HepG2 (cell line): ENCODE results near the gene ATIC. TPM values are rescaled to one million over a fixed set of nuclear protein-coding genes. Genes with fewer than 3 reads are reported as not detected.
A peak's percentile ranks its signal among the peaks of the same experiment; 100 is the strongest.

Source experiments
- ATAC-seq: fragments of 200-7000 bp; cut with Tn5 transposase; 3 replicates; pipeline ENCODE4 v1.9.1; 2020; ENCODE audit warnings: mild to moderate bottlenecking, moderate library complexity
- BruUV-seq: library from RNA; stranded (reverse); fragments of 400-500 nt; replicated peaks from 2 replicates; lab custom pipeline; 2021; lab: Mats Ljungman, UMichigan
- CTCF ChIA-PET: fragments of 300-600 bp; formaldehyde crosslinking; extraction: SDS; loops from one replicate; lab custom pipeline; 2021; ENCODE audit warnings: low total read pairs, inconsistent platforms, low intra/inter-chr PET ratio; lab: Yijun Ruan, JAX
- POLR2A ChIA-PET: fragments of 350-600 bp; sonication (Branson Sonifier 250); formaldehyde crosslinking; loops from one replicate; lab custom pipeline; 2020; ENCODE audit warnings: antibody characterized with exemption, inconsistent platforms; lab: Yijun Ruan, JAX
- DNase-seq: peaks from one replicate; pipeline ENCODE4 v3.0.0-alpha.2; 2015; ENCODE audit warnings: low spot score
- FAIRE-seq: peaks from 3 replicates; lab custom pipeline; 2011; peaks lifted over from hg19 to GRCh38; lab: Jason Lieb, UNC
- H2AFZ ChIP-seq: one replicate; pipeline ENCODE4 v1.6.1; 2011; ENCODE audit warnings: low read length, inconsistent platforms
- H3K27ac ChIP-seq: fragments of 300-600 bp; 3 replicates; pipeline ENCODE4 v1.8.0; 2011; ENCODE audit warnings: mixed run types, mild to moderate bottlenecking, mixed read lengths, low read length, inconsistent platforms; ENCODE audit not compliant: insufficient read depth; ENCODE audit errors: extremely low read length
- H3K27me3 ChIP-seq, 2 experiments: fragments of 200-600 bp in 1 of 2; 2 replicates in 1 of 2; 3 replicates in 1 of 2; pipeline versions ENCODE4 v1.6.0 to v1.8.0; 2011; ENCODE audit warnings: low read length in 2 of 2, mild to moderate bottlenecking in 2 of 2, moderate library complexity in 2 of 2, inconsistent platforms in 1 of 2; ENCODE audit not compliant: insufficient read depth in 2 of 2, control insufficient read depth in 1 of 2
- H3K36me3 ChIP-seq, 2 experiments: fragments of 200-600 bp in 1 of 2; replicated peaks in 1 of 2; 2 replicates in 1 of 2; 3 replicates in 1 of 2; pipeline versions ENCODE4 v1.5.1 to v1.8.0; 2011; ENCODE audit warnings: low read length in 2 of 2, inconsistent platforms in 1 of 2; ENCODE audit not compliant: insufficient read depth in 2 of 2, control insufficient read depth in 1 of 2
- H3K4me1 ChIP-seq: 2 replicates; pipeline ENCODE4 v1.5.1; 2012; ENCODE audit warnings: low read length, inconsistent platforms; ENCODE audit not compliant: insufficient read depth
- H3K4me2 ChIP-seq: 2 replicates; pipeline ENCODE4 v1.6.0; 2011; ENCODE audit warnings: low read depth, low read length, inconsistent platforms
- H3K4me3 ChIP-seq, 3 experiments: fragments of 200-600 bp in 1 of 3; sonication (generic), shearing (Covaris generic) in 1 of 3; replicated peaks in 1 of 3; 2 replicates each; pipeline ENCODE4 v1.5.1; 2011 to 2016; ENCODE audit warnings: low read length in 3 of 3, inconsistent platforms in 2 of 3, low read depth in 2 of 3, mild to moderate bottlenecking in 2 of 3, control low read depth in 1 of 3, mixed read lengths in 1 of 3; ENCODE audit not compliant: insufficient read depth in 1 of 3
- H3K79me2 ChIP-seq: one replicate; pipeline ENCODE4 v1.6.1; 2011; ENCODE audit warnings: low read length, inconsistent platforms; ENCODE audit not compliant: insufficient read depth
- H3K9ac ChIP-seq: 2 replicates; pipeline ENCODE4 v1.6.0; 2011; ENCODE audit warnings: mild to moderate bottlenecking, low read depth, low read length, inconsistent platforms; ENCODE audit not compliant: insufficient read depth
- H3K9me3 ChIP-seq: 2 replicates; pipeline ENCODE4 v1.5.1; 2012; ENCODE audit warnings: mild to moderate bottlenecking, low read length
- H4K20me1 ChIP-seq: 2 replicates; pipeline ENCODE4 v1.6.0; 2011; ENCODE audit warnings: inconsistent platforms, mild to moderate bottlenecking, low read length, moderate library complexity; ENCODE audit not compliant: insufficient read depth
- AGO2 ChIP-seq: fragments of 200-400 bp; formaldehyde crosslinking; optimal IDR thresholded peaks from 2 replicates; pipeline ENCODE3; 2017; ENCODE audit warnings: mild to moderate bottlenecking, low read depth, low read length, moderate library complexity
- ASH2L ChIP-seq: fragments of 300-600, 200-600 bp; sonication (generic); IDR thresholded peaks from 2 replicates; pipeline ENCODE4 v1.7.0; 2017; ENCODE audit warnings: low read depth, mild to moderate bottlenecking, moderate library complexity, mixed read lengths, low read length; ENCODE audit not compliant: insufficient read length
- HCFC1 ChIP-seq: fragments of 150-350 bp; IDR thresholded peaks from 2 replicates; pipeline ENCODE4 v1.6.1; 2014; ENCODE audit warnings: low read depth, low read length
- HOXD1 ChIP-seq: sonication (generic); formaldehyde crosslinking; IDR thresholded peaks from 2 replicates; pipeline ENCODE4 v1.5.0; 2020; ENCODE audit warnings: missing genetic modification reagents
- PAF1 ChIP-seq: IDR thresholded peaks from 2 replicates; pipeline ENCODE4 v1.6.1; 2016; ENCODE audit warnings: missing genetic modification reagents, missing compliant biosample characterization
- POLR2AphosphoS2 ChIP-seq: IDR thresholded peaks from 2 replicates; pipeline ENCODE4 v1.6.1; 2011; ENCODE audit warnings: low read depth, low read length, improper control_type of control experiment
- POLR2AphosphoS5 ChIP-seq: IDR thresholded peaks from 2 replicates; pipeline ENCODE4 v1.6.1; 2012; ENCODE audit warnings: low read depth, low read length
- SOX5 ChIP-seq: IDR thresholded peaks from 2 replicates; pipeline ENCODE4 v1.6.1; 2016; ENCODE audit warnings: borderline replicate concordance
- WIZ ChIP-seq: sonication (generic); formaldehyde crosslinking; IDR thresholded peaks from 2 replicates; pipeline ENCODE4 v1.5.1; 2020; ENCODE audit warnings: mild to moderate bottlenecking, missing genetic modification reagents
- ZC3H4 ChIP-seq: sonication (generic); formaldehyde crosslinking; IDR thresholded peaks from 2 replicates; pipeline ENCODE4 v1.4.0; 2020; ENCODE audit warnings: missing genetic modification reagents, borderline replicate concordance
- ZFP36L1 ChIP-seq: sonication (generic); formaldehyde crosslinking; IDR thresholded peaks from 2 replicates; pipeline ENCODE4 v1.8.0; 2022; ENCODE audit warnings: mild to moderate bottlenecking, missing genetic modification reagents, moderate library complexity
- ZNF136 ChIP-seq: sonication (generic); formaldehyde crosslinking; IDR thresholded peaks from 2 replicates; pipeline ENCODE4 v1.8.1; 2022; ENCODE audit warnings: low read depth, mild to moderate bottlenecking, moderate library complexity, missing genetic modification reagents
- ZNF264 ChIP-seq: sonication (generic); formaldehyde crosslinking; IDR thresholded peaks from 2 replicates; pipeline ENCODE4 v1.4.0; 2020; ENCODE audit warnings: missing genetic modification reagents
- ZNF34 ChIP-seq: sonication (generic); formaldehyde crosslinking; IDR thresholded peaks from 2 replicates; pipeline ENCODE4 v1.4.0; 2020; ENCODE audit warnings: mild to moderate bottlenecking, missing genetic modification reagents, borderline replicate concordance
- ZNF652 ChIP-seq: IDR thresholded peaks from 2 replicates; pipeline ENCODE4 v1.6.1; 2016; ENCODE audit warnings: low read depth, borderline replicate concordance
- WGBS: methylation state at CpG from one replicate; pipeline ENCODE4 v1.1.6; 2017; ENCODE audit warnings: low lambda C conversion rate; 5-methylcytosine and 5-hydroxymethylcytosine counted together
- in situ Hi-C: cut with HindIII; loops from 2 replicates; pipeline ENCODE4 v1.10.0; 2017; ENCODE audit warnings: low pct_unique_long_range_greater_than_20kb; ENCODE audit not compliant: extremely low pct_ligation_motif_present
- intact Hi-C: fragments of 100-400 bp; cut with micrococcal nuclease; formaldehyde crosslinking; loops from one replicate; pipeline ENCODE4 v1.10.0; 2022; ENCODE audit not compliant: unreplicated experiment
- polyA plus RNA-seq, 8 experiments: library from polyadenylated mRNA; depleted of rRNA in 3 of 8; stranded (reverse) in 7 of 8; unstranded in 1 of 8; fragments of >200 nt; fragmentation: Illumina TruSeq in 4 of 8; extraction: Trizol in 4 of 8; gene quantifications; 2 replicates each; pipeline versions ENCODE4 v1.2.1 to v1.2.3, GENCODE V29; 2011 to 2016; ENCODE audit warnings: low read depth in 4 of 8, missing spikeins in 1 of 8, mixed read lengths in 1 of 8; ENCODE audit not compliant: insufficient read depth in 1 of 8
- total RNA-seq, 5 experiments: library from RNA; depleted of rRNA; stranded (reverse); fragments of >200 nt; fragmentation: Illumina TruSeq; extraction: Trizol; gene quantifications; 2 replicates each; pipeline ENCODE4 v1.2.3, GENCODE V29; 2016; ENCODE audit warnings: low read depth in 1 of 5
- TF ChIP-seq, protein P1 (sequence below): sonication (generic); formaldehyde crosslinking; IDR thresholded peaks from 2 replicates; pipeline ENCODE4 v1.4.0; 2020; ENCODE audit warnings: missing genetic modification reagents
- TF ChIP-seq, protein P2 (sequence below): sonication (generic); formaldehyde crosslinking; IDR thresholded peaks from 2 replicates; pipeline ENCODE4 v1.5.0; 2020; ENCODE audit warnings: mild to moderate bottlenecking, missing genetic modification reagents, moderate library complexity

ATIC gene
- total and polyA plus RNA-seq, 2 of the 13 experiments (the other 11 are each of a cell fraction or from before 2014, with no cell fraction given): 89.8 to 146 TPM

DNA sequence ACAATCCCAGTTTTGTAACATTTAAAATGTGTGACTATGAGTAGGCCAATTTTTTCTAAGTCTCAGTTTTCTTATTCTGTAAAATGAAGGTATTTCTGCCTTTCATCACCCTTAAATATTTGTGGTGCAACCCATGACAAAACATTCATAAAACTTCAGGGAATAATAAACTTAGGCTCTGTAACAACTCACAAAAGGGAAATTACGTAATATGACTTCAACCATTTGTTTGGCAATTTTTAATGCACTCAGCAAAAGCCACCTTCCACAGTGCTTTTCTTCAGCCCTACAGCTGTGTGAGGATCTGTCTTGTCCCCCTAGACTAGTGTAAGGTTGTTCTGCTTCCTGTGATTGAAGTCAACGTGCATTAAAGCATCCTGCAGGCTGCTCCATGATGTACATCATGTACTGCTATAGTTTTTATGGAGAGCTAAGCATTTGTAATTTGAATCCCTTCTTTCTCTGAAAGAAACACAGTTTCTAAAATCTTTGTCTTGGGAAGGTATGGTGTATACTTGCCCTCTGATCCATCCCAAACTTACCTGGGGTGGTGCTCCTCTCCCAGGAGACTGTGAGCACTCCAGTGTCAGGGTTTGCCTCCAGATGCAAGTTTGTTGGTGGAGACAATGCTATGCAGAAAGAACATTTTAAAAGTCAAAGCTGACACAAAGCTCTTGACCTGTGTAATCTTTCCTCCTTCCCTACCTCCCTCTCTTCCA lies 84.9 kb downstream of the ATIC start (continued):
- TF ChIP-seq HCFC1 (no peak), ZNF34 (CRISPR knock-in tag) (no peak), POLR2AphosphoS2 (peak; percentile 19; the same call in 1 of the 2 replicates), ASH2L (peak; percentile 5)

DNA sequence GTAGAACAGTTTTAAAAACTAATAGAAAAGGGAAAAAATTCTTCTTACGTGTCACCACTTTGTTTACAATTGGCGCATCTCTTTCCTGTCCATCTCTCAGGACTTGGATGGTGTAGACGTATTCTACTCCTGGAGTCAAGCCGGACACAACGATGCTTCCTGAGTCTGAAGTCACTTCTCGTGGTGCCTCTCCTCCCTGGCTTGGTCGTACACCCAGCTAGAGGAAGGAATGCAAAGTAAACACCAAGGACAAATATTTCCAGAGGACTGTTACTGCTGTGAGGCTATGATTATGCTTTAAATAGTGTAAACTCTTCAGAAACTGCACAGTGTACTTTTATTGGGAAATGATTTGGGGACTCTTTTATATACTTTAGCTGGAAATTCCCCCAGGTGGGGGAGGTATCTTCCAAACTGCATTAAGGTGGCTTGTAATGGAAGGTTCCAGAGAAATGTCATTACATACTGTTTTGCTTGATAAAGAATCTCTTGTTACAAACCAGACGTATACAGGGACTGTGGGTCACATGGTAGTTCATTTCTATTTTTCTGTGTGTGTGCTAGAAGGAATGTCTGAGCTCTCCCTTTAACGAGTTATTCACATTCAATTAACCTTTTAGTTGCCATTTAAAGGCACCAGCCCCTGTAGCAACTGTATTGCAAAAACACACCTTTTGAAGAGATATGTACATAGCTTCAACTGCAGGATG lies 85.9 kb downstream of the ATIC start:
- POLR2A ChIA-PET: interaction anchor here (0.7 to 2.8 kb wide), 3 partner anchors 8 to 37 kb away, joined by 3 to 12 read pairs (median 3); no protein-coding TSS in a partner anchor
- WGBS: 78% methylated on average over 9 of the region's 9 CpGs
- H3K9ac ChIP-seq: no peak overlapping the region
- peak; percentile 45 for ATAC-seq
- no peaks in the 10 kb centered on the region for H3K27me3 ChIP-seq
- BruUV-seq: TSS peak; percentile 2
- H3K27ac ChIP-seq: peak overlapping the region; percentile 4
- FAIRE-seq: peak; percentile 44
- H3K36me3 ChIP-seq: peaks cover 41 to 90% of the 10 kb centered on the region in 2 experiments
- no peak overlapping the region for H3K4me2 ChIP-seq
- in situ Hi-C loops (no loop called here), intact Hi-C loops (no loop called here)
- peak; percentile 57 for DNase-seq
- CTCF ChIA-PET: no interaction called here
- H4K20me1 ChIP-seq: peaks cover 23% of the 10 kb centered on the region
- H3K4me3 ChIP-seq: no peak overlapping the region
- H3K79me2 ChIP-seq: no peaks in the 10 kb centered on the region
- peaks cover 34% of the 10 kb centered on the region for H3K4me1 ChIP-seq
- no peak overlapping the region for H2AFZ ChIP-seq
- H3K9me3 ChIP-seq: no peaks in the 10 kb centered on the region
- peak; percentile 63 for TF ChIP-seq POLR2AphosphoS5
- peak; percentile 84 for TF ChIP-seq ZNF652 (CRISPR knock-in tag)
- TF ChIP-seq SOX5 (CRISPR knock-in tag): 0 out of 2 replicates have a peak, but pooled peaks have one; percentile 8
- TF ChIP-seq AGO2: peak; percentile 85
- TF ChIP-seq WIZ (CRISPR knock-in tag): no peak
- peak; percentile 73; the same call in 1 of the 2 replicates for TF ChIP-seq ZC3H4
- no peak for TF ChIP-seq ZNF264
- TF ChIP-seq, protein P1, sequence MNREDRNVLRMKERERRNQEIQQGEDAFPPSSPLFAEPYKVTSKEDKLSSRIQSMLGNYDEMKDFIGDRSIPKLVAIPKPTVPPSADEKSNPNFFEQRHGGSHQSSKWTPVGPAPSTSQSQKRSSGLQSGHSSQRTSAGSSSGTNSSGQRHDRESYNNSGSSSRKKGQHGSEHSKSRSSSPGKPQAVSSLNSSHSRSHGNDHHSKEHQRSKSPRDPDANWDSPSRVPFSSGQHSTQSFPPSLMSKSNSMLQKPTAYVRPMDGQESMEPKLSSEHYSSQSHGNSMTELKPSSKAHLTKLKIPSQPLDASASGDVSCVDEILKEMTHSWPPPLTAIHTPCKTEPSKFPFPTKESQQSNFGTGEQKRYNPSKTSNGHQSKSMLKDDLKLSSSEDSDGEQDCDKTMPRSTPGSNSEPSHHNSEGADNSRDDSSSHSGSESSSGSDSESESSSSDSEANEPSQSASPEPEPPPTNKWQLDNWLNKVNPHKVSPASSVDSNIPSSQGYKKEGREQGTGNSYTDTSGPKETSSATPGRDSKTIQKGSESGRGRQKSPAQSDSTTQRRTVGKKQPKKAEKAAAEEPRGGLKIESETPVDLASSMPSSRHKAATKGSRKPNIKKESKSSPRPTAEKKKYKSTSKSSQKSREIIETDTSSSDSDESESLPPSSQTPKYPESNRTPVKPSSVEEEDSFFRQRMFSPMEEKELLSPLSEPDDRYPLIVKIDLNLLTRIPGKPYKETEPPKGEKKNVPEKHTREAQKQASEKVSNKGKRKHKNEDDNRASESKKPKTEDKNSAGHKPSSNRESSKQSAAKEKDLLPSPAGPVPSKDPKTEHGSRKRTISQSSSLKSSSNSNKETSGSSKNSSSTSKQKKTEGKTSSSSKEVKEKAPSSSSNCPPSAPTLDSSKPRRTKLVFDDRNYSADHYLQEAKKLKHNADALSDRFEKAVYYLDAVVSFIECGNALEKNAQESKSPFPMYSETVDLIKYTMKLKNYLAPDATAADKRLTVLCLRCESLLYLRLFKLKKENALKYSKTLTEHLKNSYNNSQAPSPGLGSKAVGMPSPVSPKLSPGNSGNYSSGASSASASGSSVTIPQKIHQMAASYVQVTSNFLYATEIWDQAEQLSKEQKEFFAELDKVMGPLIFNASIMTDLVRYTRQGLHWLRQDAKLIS (CRISPR knock-in tag): peak; percentile 18; the same call in 1 of the 2 replicates
- TF ChIP-seq ZFP36L1: no peak
- TF ChIP-seq ZNF136 (CRISPR knock-in tag): 0 out of 2 replicates have a peak, but pooled peaks have one; percentile 35
- no peak for TF ChIP-seq HOXD1 (CRISPR knock-in tag)
- TF ChIP-seq, protein P2, sequence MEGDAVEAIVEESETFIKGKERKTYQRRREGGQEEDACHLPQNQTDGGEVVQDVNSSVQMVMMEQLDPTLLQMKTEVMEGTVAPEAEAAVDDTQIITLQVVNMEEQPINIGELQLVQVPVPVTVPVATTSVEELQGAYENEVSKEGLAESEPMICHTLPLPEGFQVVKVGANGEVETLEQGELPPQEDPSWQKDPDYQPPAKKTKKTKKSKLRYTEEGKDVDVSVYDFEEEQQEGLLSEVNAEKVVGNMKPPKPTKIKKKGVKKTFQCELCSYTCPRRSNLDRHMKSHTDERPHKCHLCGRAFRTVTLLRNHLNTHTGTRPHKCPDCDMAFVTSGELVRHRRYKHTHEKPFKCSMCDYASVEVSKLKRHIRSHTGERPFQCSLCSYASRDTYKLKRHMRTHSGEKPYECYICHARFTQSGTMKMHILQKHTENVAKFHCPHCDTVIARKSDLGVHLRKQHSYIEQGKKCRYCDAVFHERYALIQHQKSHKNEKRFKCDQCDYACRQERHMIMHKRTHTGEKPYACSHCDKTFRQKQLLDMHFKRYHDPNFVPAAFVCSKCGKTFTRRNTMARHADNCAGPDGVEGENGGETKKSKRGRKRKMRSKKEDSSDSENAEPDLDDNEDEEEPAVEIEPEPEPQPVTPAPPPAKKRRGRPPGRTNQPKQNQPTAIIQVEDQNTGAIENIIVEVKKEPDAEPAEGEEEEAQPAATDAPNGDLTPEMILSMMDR (CRISPR knock-in tag): peak; percentile 21
- TF ChIP-seq PAF1 (CRISPR knock-in tag): 0 out of 2 replicates have a peak, but pooled peaks have one; percentile 31
